Measurements from ENCODE around the gene PRSS21. TPM values are rescaled to one million over a fixed set of nuclear protein-coding genes. Genes with fewer than 3 reads are reported as not detected.

The PRSS21 gene
- total and polyA plus RNA-seq, 10 of the 15 experiments (the other 5 are each of a cell fraction or from before 2014, with no cell fraction given): 5.3 to 73.4 (median 40.1) TPM; not detected in 1

DNA sequence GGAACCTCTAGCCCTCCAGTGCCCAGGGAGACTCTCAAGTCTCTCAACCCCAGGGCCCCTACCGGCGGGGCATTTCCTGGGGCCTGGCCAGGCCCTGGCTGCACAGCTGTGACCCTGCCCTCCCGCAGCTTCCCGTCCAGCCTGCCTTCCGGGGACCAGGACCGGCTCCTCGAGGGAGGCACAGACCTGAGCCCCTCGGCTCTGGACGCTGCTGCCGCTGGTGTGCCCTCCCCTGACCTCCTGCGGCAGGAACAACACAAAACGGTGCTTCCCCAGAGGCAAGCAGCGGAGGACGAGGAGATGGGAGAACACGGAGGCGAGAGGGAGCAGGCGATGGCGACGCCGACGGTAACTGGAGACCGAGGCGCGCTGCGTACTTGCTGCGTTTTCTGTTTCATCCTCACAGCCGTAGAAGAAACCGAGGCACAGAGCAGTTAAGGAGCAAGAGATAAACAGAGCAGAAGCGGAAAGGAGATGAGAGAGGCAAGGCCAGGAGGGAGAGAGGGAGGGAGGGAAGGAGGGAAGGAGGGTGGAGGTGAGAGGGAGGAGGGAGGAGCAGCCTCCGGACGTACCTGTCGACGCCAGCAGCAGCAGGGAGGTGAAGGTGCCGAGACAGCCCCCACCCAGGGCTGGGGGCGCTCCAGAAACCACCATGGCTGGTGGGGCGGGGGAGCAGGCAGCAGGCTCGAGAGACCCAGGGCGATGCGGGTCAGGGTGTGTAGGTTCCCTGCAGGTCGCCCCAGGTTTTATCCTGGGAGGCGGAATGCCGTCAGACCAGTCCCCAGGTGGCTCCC lies 40.6 kb downstream of the PRSS21 start, which contains the start of gene PRSS22 (continued):
- TF ChIP-seq CHD4 (IDR thresholded peaks at IDR 0.05) (no peak), RAD51 (IDR thresholded peaks at IDR 0.05) (no peak), LARP7 (IDR thresholded peaks at IDR 0.05) (no peak), IRF4 (IDR thresholded peaks at IDR 0.05; ENCODE audit: low read depth, low read length) (no peak), NBN (IDR thresholded peaks at IDR 0.05) (no peak), CBX3 (IDR thresholded peaks at IDR 0.05; ENCODE audit: borderline replicate concordance, low read depth) (no peak)
- TF ChIP-seq, protein P1, sequence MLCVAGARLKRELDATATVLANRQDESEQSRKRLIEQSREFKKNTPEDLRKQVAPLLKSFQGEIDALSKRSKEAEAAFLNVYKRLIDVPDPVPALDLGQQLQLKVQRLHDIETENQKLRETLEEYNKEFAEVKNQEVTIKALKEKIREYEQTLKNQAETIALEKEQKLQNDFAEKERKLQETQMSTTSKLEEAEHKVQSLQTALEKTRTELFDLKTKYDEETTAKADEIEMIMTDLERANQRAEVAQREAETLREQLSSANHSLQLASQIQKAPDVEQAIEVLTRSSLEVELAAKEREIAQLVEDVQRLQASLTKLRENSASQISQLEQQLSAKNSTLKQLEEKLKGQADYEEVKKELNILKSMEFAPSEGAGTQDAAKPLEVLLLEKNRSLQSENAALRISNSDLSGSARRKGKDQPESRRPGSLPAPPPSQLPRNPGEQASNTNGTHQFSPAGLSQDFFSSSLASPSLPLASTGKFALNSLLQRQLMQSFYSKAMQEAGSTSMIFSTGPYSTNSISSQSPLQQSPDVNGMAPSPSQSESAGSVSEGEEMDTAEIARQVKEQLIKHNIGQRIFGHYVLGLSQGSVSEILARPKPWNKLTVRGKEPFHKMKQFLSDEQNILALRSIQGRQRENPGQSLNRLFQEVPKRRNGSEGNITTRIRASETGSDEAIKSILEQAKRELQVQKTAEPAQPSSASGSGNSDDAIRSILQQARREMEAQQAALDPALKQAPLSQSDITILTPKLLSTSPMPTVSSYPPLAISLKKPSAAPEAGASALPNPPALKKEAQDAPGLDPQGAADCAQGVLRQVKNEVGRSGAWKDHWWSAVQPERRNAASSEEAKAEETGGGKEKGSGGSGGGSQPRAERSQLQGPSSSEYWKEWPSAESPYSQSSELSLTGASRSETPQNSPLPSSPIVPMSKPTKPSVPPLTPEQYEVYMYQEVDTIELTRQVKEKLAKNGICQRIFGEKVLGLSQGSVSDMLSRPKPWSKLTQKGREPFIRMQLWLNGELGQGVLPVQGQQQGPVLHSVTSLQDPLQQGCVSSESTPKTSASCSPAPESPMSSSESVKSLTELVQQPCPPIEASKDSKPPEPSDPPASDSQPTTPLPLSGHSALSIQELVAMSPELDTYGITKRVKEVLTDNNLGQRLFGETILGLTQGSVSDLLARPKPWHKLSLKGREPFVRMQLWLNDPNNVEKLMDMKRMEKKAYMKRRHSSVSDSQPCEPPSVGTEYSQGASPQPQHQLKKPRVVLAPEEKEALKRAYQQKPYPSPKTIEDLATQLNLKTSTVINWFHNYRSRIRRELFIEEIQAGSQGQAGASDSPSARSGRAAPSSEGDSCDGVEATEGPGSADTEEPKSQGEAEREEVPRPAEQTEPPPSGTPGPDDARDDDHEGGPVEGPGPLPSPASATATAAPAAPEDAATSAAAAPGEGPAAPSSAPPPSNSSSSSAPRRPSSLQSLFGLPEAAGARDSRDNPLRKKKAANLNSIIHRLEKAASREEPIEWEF (IDR thresholded peaks at IDR 0.05; ENCODE audit: insufficient replicate concordance, low read depth, low read length): no peak
- TF ChIP-seq, protein P2, sequence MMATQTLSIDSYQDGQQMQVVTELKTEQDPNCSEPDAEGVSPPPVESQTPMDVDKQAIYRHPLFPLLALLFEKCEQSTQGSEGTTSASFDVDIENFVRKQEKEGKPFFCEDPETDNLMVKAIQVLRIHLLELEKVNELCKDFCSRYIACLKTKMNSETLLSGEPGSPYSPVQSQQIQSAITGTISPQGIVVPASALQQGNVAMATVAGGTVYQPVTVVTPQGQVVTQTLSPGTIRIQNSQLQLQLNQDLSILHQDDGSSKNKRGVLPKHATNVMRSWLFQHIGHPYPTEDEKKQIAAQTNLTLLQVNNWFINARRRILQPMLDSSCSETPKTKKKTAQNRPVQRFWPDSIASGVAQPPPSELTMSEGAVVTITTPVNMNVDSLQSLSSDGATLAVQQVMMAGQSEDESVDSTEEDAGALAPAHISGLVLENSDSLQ (IDR thresholded peaks at IDR 0.05): no peak

Data from GM12878 (cell line).